ENCODE data around the gene CLIC1.
A peak's percentile ranks its signal among the peaks of the same experiment; 100 is the strongest.

GRCh38 chr6:31712296-31712695, 24.0 kb downstream of the CLIC1 start:
- TF ChIP-seq CTCF (IDR thresholded peaks at IDR 0.05): peak in 1 of 7 experiments; percentile 26
- TF ChIP-seq POLR2A (IDR thresholded peaks at IDR 0.05): no peak
